H9 (cell line): ENCODE data around the gene ACYP1. TPM values are rescaled to one million over a fixed set of nuclear protein-coding genes. Genes with fewer than 3 reads are reported as not detected.

Experiments
- DNase-seq: peaks from one replicate; pipeline ENCODE4 v3.0.0-alpha.2; 2017
- H2AFZ ChIP-seq: one replicate; pipeline ENCODE4 v1.6.1; 2013; ENCODE audit warnings: mild to moderate bottlenecking, low read length, control low read depth, moderate library complexity
- H2AK5ac ChIP-seq: 2 replicates; pipeline ENCODE4 v1.6.1; 2013; ENCODE audit warnings: low read length, control low read depth, mixed read lengths; ENCODE audit not compliant: insufficient read length
- H2BK120ac ChIP-seq: one replicate; pipeline ENCODE4 v1.6.1; 2013; ENCODE audit warnings: low read depth, mild to moderate bottlenecking, low read length, control low read depth, inconsistent platforms; ENCODE audit not compliant: poor library complexity, severe bottlenecking
- H2BK12ac ChIP-seq: 2 replicates; pipeline ENCODE4 v1.6.1; 2013; ENCODE audit warnings: low read length, control low read depth, mixed read lengths, low read depth; ENCODE audit not compliant: insufficient read length
- H2BK15ac ChIP-seq: 2 replicates; pipeline ENCODE4 v1.6.1; 2013; ENCODE audit warnings: low read depth, low read length, control low read depth
- H2BK20ac ChIP-seq: one replicate; pipeline ENCODE4 v1.6.1; 2013; ENCODE audit warnings: low read depth, mild to moderate bottlenecking, low read length, control low read depth, inconsistent platforms; ENCODE audit not compliant: poor library complexity, severe bottlenecking
- H2BK5ac ChIP-seq: 2 replicates; pipeline ENCODE4 v1.6.1; 2013; ENCODE audit warnings: low read length, control low read depth, mixed read lengths; ENCODE audit not compliant: insufficient read length
- H3K14ac ChIP-seq: 2 replicates; pipeline ENCODE4 v1.6.1; 2013; ENCODE audit warnings: low read length, control low read depth; ENCODE audit not compliant: insufficient read depth
- H3K18ac ChIP-seq: 2 replicates; pipeline ENCODE4 v1.6.1; 2013; ENCODE audit warnings: low read depth, mild to moderate bottlenecking, mixed read lengths, low read length, control low read depth; ENCODE audit not compliant: insufficient read length
- H3K23ac ChIP-seq: 2 replicates; pipeline ENCODE4 v1.6.1; 2013; ENCODE audit warnings: low read length, control low read depth, mixed read lengths, low read depth; ENCODE audit not compliant: insufficient read length
- H3K23me2 ChIP-seq: 2 replicates; pipeline ENCODE4 v1.6.1; 2013; ENCODE audit warnings: low read depth, mild to moderate bottlenecking, mixed read lengths, low read length, control low read depth; ENCODE audit not compliant: insufficient read length, poor library complexity, severe bottlenecking
- H3K27ac ChIP-seq: 2 replicates; pipeline ENCODE4 v1.5.1; 2013; ENCODE audit warnings: low read length, control low read depth, mixed read lengths, low read depth; ENCODE audit not compliant: insufficient read length
- H3K27me3 ChIP-seq: 2 replicates; pipeline ENCODE4 v1.6.1; 2013; ENCODE audit warnings: low read length, control low read depth, inconsistent platforms; ENCODE audit not compliant: insufficient read depth
- H3K4ac ChIP-seq: 2 replicates; pipeline ENCODE4 v1.6.1; 2013; ENCODE audit warnings: low read depth, mild to moderate bottlenecking, control low read depth, inconsistent platforms, low read length, moderate library complexity
- H3K4me1 ChIP-seq: 2 replicates; pipeline ENCODE4 v1.6.1; 2013; ENCODE audit warnings: low read length, control low read depth, inconsistent platforms; ENCODE audit not compliant: insufficient read depth
- H3K4me2 ChIP-seq: 2 replicates; pipeline ENCODE4 v1.6.1; 2013; ENCODE audit warnings: low read length, control low read depth, mixed read lengths; ENCODE audit not compliant: insufficient read length, insufficient read depth
- H3K56ac ChIP-seq: 2 replicates; pipeline ENCODE4 v1.6.1; 2013; ENCODE audit warnings: low read depth, mild to moderate bottlenecking, mixed read lengths, low read length, control low read depth; ENCODE audit not compliant: insufficient read length
- H3K79me1 ChIP-seq: 2 replicates; pipeline ENCODE4 v1.6.1; 2013; ENCODE audit warnings: low read depth, mild to moderate bottlenecking, moderate library complexity, low read length, control low read depth, inconsistent platforms; ENCODE audit not compliant: insufficient read depth, poor library complexity, severe bottlenecking
- H3K79me2 ChIP-seq: 2 replicates; pipeline ENCODE4 v1.6.1; 2013; ENCODE audit warnings: low read length, control low read depth, inconsistent platforms; ENCODE audit not compliant: insufficient read depth
- H3K9ac ChIP-seq: 2 replicates; pipeline ENCODE4 v1.6.1; 2013; ENCODE audit warnings: low read length, control low read depth, mixed read lengths; ENCODE audit not compliant: insufficient read length; ENCODE audit errors: extremely low read depth
- H3K9me3 ChIP-seq: one replicate; pipeline ENCODE4 v1.6.1; 2013; ENCODE audit warnings: low read depth, low read length, inconsistent platforms; ENCODE audit not compliant: control insufficient read depth
- H3T11ph ChIP-seq: one replicate; pipeline ENCODE4 v1.6.1; 2013; ENCODE audit warnings: mild to moderate bottlenecking, low read length, control low read depth, inconsistent platforms
- H4K20me1 ChIP-seq: one replicate; pipeline ENCODE4 v1.6.1; 2013; ENCODE audit not compliant: control insufficient read depth, insufficient read length, insufficient read depth
- H4K5ac ChIP-seq: 2 replicates; pipeline ENCODE4 v1.6.1; 2013; ENCODE audit warnings: low read depth, mild to moderate bottlenecking, mixed read lengths, low read length, control low read depth; ENCODE audit not compliant: insufficient read length
- H4K8ac ChIP-seq: replicated peaks from 2 replicates; pipeline ENCODE4 v1.6.1; 2013; ENCODE audit warnings: low read length, control low read depth, mixed read lengths, low read depth; ENCODE audit not compliant: insufficient read length
- H4K91ac ChIP-seq: 2 replicates; pipeline ENCODE4 v1.6.1; 2013; ENCODE audit warnings: low read depth, mild to moderate bottlenecking, moderate library complexity, mixed read lengths, low read length, control low read depth; ENCODE audit not compliant: insufficient read length
- H3K27ac Mint-ChIP-seq, 3 experiments: 2 replicates in 2 of 3; 3 replicates in 1 of 3; pipeline ENCODE4 v1.8.0; 2020 to 2021; ENCODE audit warnings: mixed read lengths in 3 of 3, mild to moderate bottlenecking in 1 of 3, moderate library complexity in 1 of 3
- H3K27me3 Mint-ChIP-seq: 2 replicates; pipeline ENCODE4 v1.8.0; 2021; ENCODE audit warnings: low read depth, mild to moderate bottlenecking, moderate library complexity, mixed read lengths
- H3K36me3 Mint-ChIP-seq, 3 experiments: 2 replicates in 2 of 3; 3 replicates in 1 of 3; pipeline ENCODE4 v1.8.0; 2020 to 2021; ENCODE audit warnings: low read depth in 3 of 3, mixed read lengths in 3 of 3; ENCODE audit not compliant: insufficient read depth in 1 of 3
- H3K4me1 Mint-ChIP-seq, 2 experiments: 2 replicates each; pipeline ENCODE4 v1.8.0; 2020; ENCODE audit warnings: mixed read lengths in 2 of 2
- H3K4me3 Mint-ChIP-seq, 2 experiments: 2 replicates in 1 of 2; 3 replicates in 1 of 2; pipeline ENCODE4 v1.8.0; 2020 to 2021; ENCODE audit warnings: mild to moderate bottlenecking in 2 of 2, mixed read lengths in 2 of 2, moderate library complexity in 1 of 2
- H3K9me3 Mint-ChIP-seq, 2 experiments: 2 replicates in 1 of 2; 3 replicates in 1 of 2; pipeline ENCODE4 v1.8.0; 2020; ENCODE audit warnings: mild to moderate bottlenecking in 2 of 2, mixed read lengths in 2 of 2, moderate library complexity in 1 of 2
- CTCF ChIP-seq: fragments of 200-600 bp; sonication (generic); conservative IDR thresholded peaks from 3 replicates; pipeline ENCODE4 v1.8.0; 2021; ENCODE audit warnings: antibody characterized with exemption, mild to moderate bottlenecking
- WGBS: extraction: QIAGEN DNeasy Blood & Tissue Kit; methylation state at CpG from one replicate; pipeline ENCODE4 v1.1.7; 2013; ENCODE audit warnings: missing lambda C conversion rate, low lambda C conversion rate, mixed read lengths; ENCODE audit not compliant: insufficient read length; ENCODE audit errors: extremely low coverage; 5-methylcytosine and 5-hydroxymethylcytosine counted together
- total RNA-seq: library from RNA; stranded (reverse); gene quantifications from 2 replicates; pipeline ENCODE4 v1.2.1, GENCODE V29; 2021

The ACYP1 gene
- total RNA-seq, 1 experiment from 2014 or later: 18.9 TPM

GRCh38 chr14:75060420-75060819 is 3.4 kb downstream of the ACYP1 start:
- Histone ChIP-seq H3K79me1 (no peaks in the 10 kb centered on the region), H3K79me2 (peaks cover 1% of the 10 kb centered on the region; the same call in 1 of the 2 replicates), H2BK12ac (no peak overlapping the region), H3K4ac (no peak overlapping the region), H4K8ac (no peak overlapping the region), H3T11ph (no peak overlapping the region), H3K9ac (no peak overlapping the region), H2BK20ac (no peak overlapping the region), H3K14ac (no peak overlapping the region), H2AFZ (no peak overlapping the region), H3K27ac (no peak overlapping the region), H3K4me2 (no peak overlapping the region), H3K27me3 (no peaks in the 10 kb centered on the region), H2BK15ac (no peak overlapping the region), H3K56ac (no peak overlapping the region), H2BK120ac (no peak overlapping the region), H4K91ac (no peak overlapping the region), H4K5ac (no peak overlapping the region), H3K9me3 (no peaks in the 10 kb centered on the region), H3K18ac (no peak overlapping the region), H3K4me1 (no peaks in the 10 kb centered on the region), H3K23ac (no peak overlapping the region), H3K23me2 (peaks cover 2% of the 10 kb centered on the region), H2AK5ac (no peak overlapping the region), H2BK5ac (no peak overlapping the region), H4K20me1 (no peaks in the 10 kb centered on the region)
- Mint-ChIP-seq H3K4me3 (no peak overlapping the region), H3K36me3 (peaks cover 15 to 36% (median 34%) of the 10 kb centered on the region in 3 experiments), H3K9me3 (peaks cover 9 to 10% of the 10 kb centered on the region in 2 experiments), H3K4me1 (peaks cover 11% of the 10 kb centered on the region in 2 experiments; a peak in 3 of 4 replicates), H3K27me3 (no peaks in the 10 kb centered on the region; the same call in 1 of the 2 replicates), H3K27ac (no peak overlapping the region)
- no peak for TF ChIP-seq CTCF
- no peak for DNase-seq
- WGBS: no CpG with 5 or more reads among the region's 2 CpGs
